Mesothelial cell of epicardium (in vitro differentiated cells): ENCODE measurements around the gene ITCH. TPM values are rescaled to one million over a fixed set of nuclear protein-coding genes. Genes with fewer than 3 reads are reported as not detected.

ENCODE experiments used
- DNase-seq, 2 experiments: peaks; one replicate each; pipeline ENCODE4 v3.0.0; 2021; ENCODE audit warnings: low spot score in 2 of 2; ENCODE audit not compliant: unreplicated experiment in 2 of 2
- H3K27ac Mint-ChIP-seq: 2 replicates; pipeline ENCODE4 v1.8.0; 2021; ENCODE audit warnings: mixed read lengths
- H3K27me3 Mint-ChIP-seq: 2 replicates; pipeline ENCODE4 v1.8.0; 2021; ENCODE audit warnings: low read depth, mixed read lengths
- H3K36me3 Mint-ChIP-seq: 2 replicates; pipeline ENCODE4 v1.8.0; 2021; ENCODE audit warnings: mixed read lengths
- H3K4me1 Mint-ChIP-seq: 2 replicates; pipeline ENCODE4 v1.8.0; 2021; ENCODE audit warnings: mixed read lengths
- H3K4me3 Mint-ChIP-seq: 2 replicates; pipeline ENCODE4 v1.8.0; 2021; ENCODE audit warnings: mild to moderate bottlenecking, moderate library complexity, mixed read lengths
- H3K9me3 Mint-ChIP-seq: 2 replicates; pipeline ENCODE4 v1.8.0; 2021; ENCODE audit warnings: mixed read lengths
- CTCF ChIP-seq: fragments of 200-600 bp; sonication (generic); IDR thresholded peaks from one replicate; pipeline ENCODE4 v1.5.0; 2021; ENCODE audit warnings: antibody characterized with exemption; ENCODE audit not compliant: unreplicated experiment
- total RNA-seq: library from RNA; stranded (reverse); gene quantifications from 3 replicates; pipeline ENCODE4 v1.2.1, GENCODE V29; 2021

ITCH gene
- total RNA-seq, 1 donor from 2014 or later = 60.2 TPM

GRCh38 chr20:34552569-34552968, 189.5 kb downstream of the ITCH start:
- DNase-seq = no peak
- H3K36me3 Mint-ChIP-seq = no peaks in the 10 kb centered on the region
- no peak overlapping the region for H3K4me3 Mint-ChIP-seq
- H3K27me3 Mint-ChIP-seq = no peaks in the 10 kb centered on the region
- H3K4me1 Mint-ChIP-seq = peaks cover 13% of the 10 kb centered on the region
- H3K27ac Mint-ChIP-seq = no peak overlapping the region
- no peaks in the 10 kb centered on the region for H3K9me3 Mint-ChIP-seq
- no peak for TF ChIP-seq CTCF

GRCh38 chr20:34553366-34553867, 190.3 kb downstream of the ITCH start:
- H3K4me1 Mint-ChIP-seq = peaks cover 20% of the 10 kb centered on the region
- no peak for DNase-seq
- TF ChIP-seq CTCF = no peak
- H3K27me3 Mint-ChIP-seq = no peaks in the 10 kb centered on the region
- no peak overlapping the region for H3K27ac Mint-ChIP-seq
- no peaks in the 10 kb centered on the region for H3K9me3 Mint-ChIP-seq
- no peak overlapping the region for H3K4me3 Mint-ChIP-seq
- no peaks in the 10 kb centered on the region for H3K36me3 Mint-ChIP-seq

- Mint-ChIP-seq H3K4me1 (peaks cover 11% of the 10 kb centered on the region), H3K27me3 (no peaks in the 10 kb centered on the region), H3K36me3 (no peaks in the 10 kb centered on the region), H3K4me3 (peak overlapping the region; percentile 78), H3K27ac (peak overlapping the region; percentile 90), H3K9me3 (no peaks in the 10 kb centered on the region)
- DNase-seq = no peak
- TF ChIP-seq CTCF = no peak
These were observed 194.9 kb downstream of the ITCH start for GRCh38 chr20:34557936-34558319.

- DNase-seq = peak; percentile 97 to 98
- H3K4me3 Mint-ChIP-seq = peak within 1 kb of the TSS; percentile 78
- H3K9me3 Mint-ChIP-seq = no peaks in the 10 kb centered on the region
- no peak for TF ChIP-seq CTCF
- peaks cover 11% of the 10 kb centered on the region for H3K4me1 Mint-ChIP-seq
- H3K27ac Mint-ChIP-seq = peak within 1 kb of the TSS; percentile 91
- H3K27me3 Mint-ChIP-seq = no peaks in the 10 kb centered on the region
- H3K36me3 Mint-ChIP-seq = no peaks in the 10 kb centered on the region
These were observed 195.5 kb downstream of the ITCH start, which contains the start of gene MAP1LC3A for GRCh38 chr20:34558320-34559218. Gene MAP1LC3A (plus strand): TSS chr20:34558718. CDS start chr20:34558869, 151 bp downstream.

- Mint-ChIP-seq H3K36me3 (no peaks in the 10 kb centered on the region), H3K4me1 (peaks cover 11% of the 10 kb centered on the region), H3K4me3 (peak overlapping the region; percentile 62), H3K27me3 (no peaks in the 10 kb centered on the region), H3K27ac (peak overlapping the region; percentile 91), H3K9me3 (no peaks in the 10 kb centered on the region)
- no peak for DNase-seq
- TF ChIP-seq CTCF = no peak
These were observed 196.5 kb downstream of the ITCH start for GRCh38 chr20:34559311-34560140.
